ENCODE results near the gene STX17.

- no peak for TF ChIP-seq CREB5 (CRISPR knock-in tag; IDR thresholded peaks at IDR 0.05; ENCODE audit: low read depth)
- no peak for TF ChIP-seq ZFP3 (CRISPR knock-in tag; IDR thresholded peaks at IDR 0.05)
- no peak for TF ChIP-seq ZFP30 (CRISPR knock-in tag; IDR thresholded peaks at IDR 0.05)
Observed at GRCh38 chr9:99998266-99998665, 91.8 kb downstream of the STX17 start.

Measured in SK-N-SH treated with all-trans-retinoic acid at 6 μM for 48 hours (cell line).